ENCODE results near the gene CHRND.

Gene CHRND

DNA sequence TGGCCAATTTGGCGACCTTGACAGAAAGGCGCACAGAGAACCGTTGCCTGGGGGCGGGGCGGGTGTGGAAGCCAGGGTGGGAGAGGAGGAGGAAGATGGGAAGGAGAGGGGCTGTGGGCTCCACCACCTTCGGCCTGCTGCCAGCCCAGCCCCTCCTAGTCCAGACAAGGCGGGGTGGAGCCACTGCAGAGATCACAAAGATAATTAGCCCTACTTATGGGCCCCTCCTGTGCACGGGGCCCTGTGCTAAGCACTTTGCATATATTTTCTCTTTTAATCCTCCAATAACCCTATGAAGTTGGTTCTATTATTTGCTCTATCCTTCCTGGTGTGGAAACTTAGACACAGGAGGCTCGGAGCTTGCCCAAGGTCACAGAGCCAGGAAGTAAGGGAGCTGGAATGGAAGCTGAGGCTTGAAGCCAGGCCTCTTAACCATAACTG, 24.6 kb upstream of the CHRND start:
- intact Hi-C loops (cut with DNase I), result no loop called here
- DNase-seq, result no peak

DNA sequence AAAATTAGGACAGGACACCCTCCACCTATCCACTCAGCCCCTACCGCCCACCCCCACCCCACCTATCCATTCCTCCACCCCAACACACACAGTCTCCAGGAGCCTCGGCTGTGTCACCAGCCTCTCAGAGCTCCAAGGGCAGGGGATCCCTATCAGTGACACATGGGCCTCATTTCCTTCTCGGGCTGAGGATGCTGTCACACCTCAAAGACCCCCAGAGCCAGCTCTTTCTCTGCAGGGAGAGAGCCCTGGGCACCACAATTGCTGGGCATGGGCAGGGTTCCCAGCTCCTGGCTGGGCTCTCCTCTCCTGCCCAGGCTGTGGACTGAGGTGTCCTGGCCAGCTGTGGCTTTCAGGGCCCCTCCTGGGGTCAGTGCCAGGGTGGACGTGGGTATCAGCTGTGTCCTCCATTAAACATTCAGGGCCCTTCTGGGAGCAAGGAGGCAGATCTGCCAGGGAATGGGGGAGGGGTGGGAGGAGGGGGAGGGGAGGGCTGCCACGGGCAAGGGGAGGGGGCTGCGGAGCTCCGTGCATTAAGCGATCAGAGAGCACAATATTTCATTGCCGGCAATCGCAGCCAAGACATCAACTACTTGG, 24.1 kb upstream of the CHRND start:
- DNase-seq, result no peak
- intact Hi-C loops (cut with DNase I), result no loop called here

GRCh38 chr2:232502511-232502910, 23.4 kb upstream of the CHRND start:
- intact Hi-C loops (cut with DNase I), result no loop called here
- DNase-seq, result no peak

- peak in 38 of 42 donors; percentile 14 to 77 (median 43) for DNase-seq
- intact Hi-C loops (cut with DNase I), result no loop called here
These were observed 22.8 kb upstream of the CHRND start for GRCh38 chr2:232502911-232503808.

- intact Hi-C loops (cut with DNase I), result no loop called here
- DNase-seq, result no peak
These were observed 22.1 kb upstream of the CHRND start for GRCh38 chr2:232503809-232504323.

DNA sequence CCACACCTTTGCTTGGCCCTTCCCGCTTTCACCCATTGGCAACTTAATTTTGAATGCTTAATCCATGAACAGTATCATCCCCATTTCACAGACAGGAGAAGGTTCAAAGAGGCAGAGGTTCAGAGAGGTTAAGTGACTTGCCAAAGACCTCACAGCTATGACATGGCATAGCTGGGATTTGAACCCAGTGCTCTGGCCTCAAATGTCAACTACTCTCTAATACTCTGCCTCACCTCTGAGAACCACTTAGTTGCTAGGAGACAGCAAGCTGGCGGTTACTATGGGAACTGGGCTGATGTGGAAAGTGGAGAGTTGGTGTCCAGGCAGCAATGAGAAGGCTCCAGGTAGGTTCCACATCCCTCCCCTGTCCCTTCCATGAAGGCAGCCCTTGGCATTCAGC, 21.5 kb upstream of the CHRND start:
- DNase-seq, result peak in 3 of 42 donors; percentile 26 to 57 (median 35)
- intact Hi-C loops (cut with DNase I), result no loop called here

- intact Hi-C loops (cut with DNase I), result no loop called here
- DNase-seq, result no peak
These were observed 20.1 kb upstream of the CHRND start for GRCh38 chr2:232505856-232506255.

GRCh38 chr2:232506709-232507108, 19.3 kb upstream of the CHRND start:
- intact Hi-C loops (cut with DNase I), result no loop called here
- no peak for DNase-seq

- DNase-seq, result no peak
- intact Hi-C loops (cut with DNase I), result no loop called here
These were observed 17.7 kb upstream of the CHRND start for GRCh38 chr2:232508251-232508650.

GRCh38 chr2:232511336-232511890, 14.5 kb upstream of the CHRND start:
- DNase-seq, result peak in 23 of 42 donors; percentile 11 to 66 (median 37)
- intact Hi-C loops (cut with DNase I), result no loop called here

DNA sequence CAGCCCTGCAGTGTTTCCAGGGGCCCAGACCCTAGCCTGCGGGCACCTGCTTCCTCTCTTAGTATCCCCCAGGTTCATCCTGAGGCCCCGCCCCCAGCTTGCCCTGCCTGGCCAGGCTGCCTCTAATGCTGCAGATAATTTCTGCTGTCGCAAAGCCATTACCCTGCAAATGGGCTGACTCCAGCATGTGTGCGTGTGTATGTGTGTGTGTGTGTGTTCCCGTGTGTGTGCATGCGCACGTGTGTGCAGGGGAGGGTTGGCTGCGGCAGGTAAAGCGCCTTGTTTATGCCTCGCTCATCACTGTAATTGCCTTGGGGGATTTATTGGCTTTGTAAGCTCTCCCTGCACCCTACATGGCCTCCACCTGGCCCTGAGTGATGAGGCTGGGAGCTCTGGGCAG, 13.4 kb upstream of the CHRND start:
- intact Hi-C loops (cut with DNase I), result no loop called here
- DNase-seq, result no peak

GRCh38 chr2:232513353-232513752, 12.6 kb upstream of the CHRND start:
- intact Hi-C loops (cut with DNase I), result no loop called here
- DNase-seq, result no peak

- intact Hi-C loops (cut with DNase I), result no loop called here
- DNase-seq, result no peak
These were observed 10.3 kb upstream of the CHRND start for GRCh38 chr2:232515639-232516038.

GRCh38 chr2:232516551-232516950, 9.4 kb upstream of the CHRND start:
- intact Hi-C loops (cut with DNase I), result no loop called here
- no peak for DNase-seq

GRCh38 chr2:232518844-232519243, 7.1 kb upstream of the CHRND start:
- intact Hi-C loops (cut with DNase I), result loop anchor here (2.0 kb wide), 1 partner anchor 72 kb away; no protein-coding TSS in a partner anchor
- no peak for DNase-seq

GRCh38 chr2:232519581-232520438, 6.2 kb upstream of the CHRND start, which contains the start of gene PRSS56:
TSS of gene PRSS56 (plus strand) at chr2:232520388. CDS start at chr2:232520599, 211 bp downstream.
- intact Hi-C loops (cut with DNase I), result loop anchor here (2.0 to 10.0 kb wide), 2 partner anchors 73 to 615 kb away; no protein-coding TSS in a partner anchor
- no peak for DNase-seq

DNA sequence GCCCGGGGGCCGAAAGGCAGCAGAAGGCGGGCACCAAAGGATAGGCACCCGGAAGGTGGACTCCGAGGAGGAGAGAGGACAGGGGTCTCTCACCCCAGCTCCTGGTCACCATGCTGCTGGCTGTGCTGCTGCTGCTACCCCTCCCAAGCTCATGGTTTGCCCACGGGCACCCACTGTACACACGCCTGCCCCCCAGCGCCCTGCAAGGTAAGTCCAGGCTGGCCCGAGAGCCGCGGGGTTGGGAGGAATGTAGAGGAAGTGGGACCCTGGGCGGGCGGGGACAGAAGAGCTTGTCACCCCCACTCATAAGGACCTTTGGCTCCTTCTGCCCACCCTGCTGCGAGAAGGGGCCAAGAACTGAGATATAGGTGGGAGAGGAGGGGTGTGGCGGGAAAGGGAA, 5.5 kb upstream of the CHRND start:
- intact Hi-C loops (cut with DNase I), result loop anchor here (10.0 kb wide), 1 partner anchor 616 kb away; no protein-coding TSS in a partner anchor
- DNase-seq, result no peak

- no peak for DNase-seq
- intact Hi-C loops (cut with DNase I), result loop anchor here (10.0 kb wide), 1 partner anchor 616 kb away; no protein-coding TSS in a partner anchor
These were observed 4.9 kb upstream of the CHRND start for GRCh38 chr2:232521098-232521497.
